GM21786 (cell line): ENCODE data around the gene GRAMD1B.

Experiments
- ATAC-seq: cut with Tn5 transposase; IDR thresholded peaks from one replicate; pipeline ENCODE4 v1.9.1; 2021; ENCODE audit not compliant: unreplicated experiment

The GRAMD1B gene

DNA sequence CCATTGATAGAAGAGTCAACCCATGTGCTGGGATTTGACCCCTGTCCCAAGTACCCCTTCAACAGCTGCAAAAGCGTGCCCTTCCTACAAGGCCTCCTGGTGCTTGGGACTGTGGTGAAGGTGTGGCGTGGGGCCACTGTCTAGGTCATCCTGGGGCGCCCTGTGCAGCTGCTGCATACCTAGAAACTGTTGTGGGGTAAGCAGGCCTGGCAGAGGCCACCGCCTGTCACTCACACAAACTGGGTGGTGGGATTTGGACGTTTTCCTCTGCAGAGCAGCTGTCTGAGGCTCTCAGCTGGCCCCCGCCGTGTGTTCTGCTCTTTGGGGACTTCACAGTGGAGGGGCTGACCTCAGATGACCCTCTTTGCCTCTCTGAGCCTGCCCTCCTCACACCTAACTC, 154.7 kb downstream of the GRAMD1B start:
- no peak for ATAC-seq

GRCh38 chr11:123585206-123585605, 155.1 kb downstream of the GRAMD1B start:
- ATAC-seq: no peak

GRCh38 chr11:123585706-123586105, 155.6 kb downstream of the GRAMD1B start:
- no peak for ATAC-seq

DNA sequence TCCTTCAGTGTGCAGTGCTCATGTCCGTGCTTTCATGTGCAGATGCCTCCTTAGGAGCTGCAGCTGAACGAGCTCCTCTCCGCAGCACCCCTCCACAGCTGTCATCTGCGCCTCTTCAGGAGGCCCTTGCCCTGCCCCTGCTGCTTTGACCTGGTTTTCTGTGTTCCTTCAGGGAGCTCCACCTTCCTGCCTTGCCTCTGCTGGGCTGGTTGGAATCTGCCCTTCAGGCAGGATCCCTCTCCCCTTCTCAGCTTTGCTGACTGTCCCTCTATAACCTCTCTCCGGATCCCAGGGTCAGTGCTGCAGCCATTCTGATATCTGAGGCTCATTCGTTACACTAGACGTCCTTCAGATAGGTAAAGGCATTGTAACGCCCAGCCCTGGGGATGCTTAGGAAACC, 156.5 kb downstream of the GRAMD1B start:
- ATAC-seq: no peak

DNA sequence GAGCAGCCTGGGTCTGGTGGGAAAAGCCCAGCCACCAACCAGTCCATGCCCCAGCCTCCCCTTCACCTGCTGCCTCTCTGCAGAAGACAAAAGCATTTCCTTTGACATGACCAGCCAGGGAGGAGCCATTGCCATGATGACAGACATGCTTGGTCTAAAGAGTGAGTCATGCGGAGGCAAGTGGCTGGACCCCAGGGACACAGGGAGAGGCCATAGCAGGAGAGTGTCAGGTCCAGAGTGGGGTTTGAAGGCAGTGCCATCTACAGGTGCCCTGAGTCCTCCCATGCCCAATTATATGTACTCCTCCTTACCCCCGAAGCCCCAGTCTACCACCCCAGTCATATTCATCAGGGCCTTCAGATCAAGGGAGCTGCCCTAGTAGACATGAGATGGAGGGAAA, 157.0 kb downstream of the GRAMD1B start:
- no peak for ATAC-seq

DNA sequence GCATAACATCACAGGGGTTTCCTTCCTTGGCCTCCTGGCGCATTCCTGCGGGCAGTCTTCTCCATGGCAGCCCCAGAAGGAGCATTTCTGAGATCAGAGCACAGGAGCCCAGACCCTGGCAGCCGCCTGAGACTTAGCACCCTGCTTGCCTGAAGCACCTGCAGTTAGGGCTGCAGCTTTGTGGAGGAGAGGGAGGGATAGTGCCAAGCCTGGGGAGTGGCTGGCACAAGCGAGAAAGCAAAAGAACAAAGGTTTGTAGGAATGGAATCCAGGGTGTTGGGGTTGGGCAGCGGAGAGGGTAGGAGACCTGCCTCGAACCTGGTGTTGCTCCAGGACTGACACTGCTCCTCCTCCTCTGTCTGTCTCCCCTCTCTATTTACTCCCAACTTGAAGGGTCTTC, 157.5 kb downstream of the GRAMD1B start:
- ATAC-seq: no peak

- no peak for ATAC-seq
These were observed 158.2 kb downstream of the GRAMD1B start for GRCh38 chr11:123588117-123588863.

- no peak for ATAC-seq
These were observed 158.8 kb downstream of the GRAMD1B start for GRCh38 chr11:123588864-123589262.

DNA sequence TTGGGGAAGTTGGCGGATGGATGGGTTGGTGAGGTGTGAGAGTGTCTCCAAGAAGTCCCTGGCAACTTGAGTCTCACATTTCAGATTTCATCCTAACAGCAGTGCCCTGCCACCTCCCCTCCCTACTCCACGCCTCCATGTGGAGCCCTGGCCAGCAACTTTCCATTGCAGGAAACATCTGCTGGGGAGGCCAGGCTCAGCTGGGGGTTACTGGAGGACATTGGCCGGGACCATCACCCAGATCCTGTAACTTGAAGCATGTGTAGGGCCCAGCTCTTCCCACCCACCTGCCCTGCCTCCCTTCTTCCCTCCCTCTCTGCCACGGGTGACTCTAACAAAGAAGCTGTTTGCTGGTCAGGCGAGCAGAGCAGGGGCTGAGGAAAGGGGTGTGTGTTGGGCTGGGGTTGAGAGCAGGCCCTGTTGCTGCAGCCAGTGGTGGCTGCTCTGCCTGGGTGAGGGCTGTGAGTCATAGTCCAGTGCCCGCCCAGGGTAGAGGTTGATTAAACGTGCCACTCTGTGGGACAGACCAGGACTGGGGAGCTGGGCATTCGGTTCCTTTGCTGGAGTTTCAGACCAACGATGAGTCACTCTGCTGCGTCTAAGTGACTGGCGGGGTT, 160.3 kb downstream of the GRAMD1B start:
- ATAC-seq: no peak

- no peak for ATAC-seq
These were observed 163.5 kb downstream of the GRAMD1B start for GRCh38 chr11:123593570-123593969.

GRCh38 chr11:123594188-123594901, 164.3 kb downstream of the GRAMD1B start:
- ATAC-seq: no peak

DNA sequence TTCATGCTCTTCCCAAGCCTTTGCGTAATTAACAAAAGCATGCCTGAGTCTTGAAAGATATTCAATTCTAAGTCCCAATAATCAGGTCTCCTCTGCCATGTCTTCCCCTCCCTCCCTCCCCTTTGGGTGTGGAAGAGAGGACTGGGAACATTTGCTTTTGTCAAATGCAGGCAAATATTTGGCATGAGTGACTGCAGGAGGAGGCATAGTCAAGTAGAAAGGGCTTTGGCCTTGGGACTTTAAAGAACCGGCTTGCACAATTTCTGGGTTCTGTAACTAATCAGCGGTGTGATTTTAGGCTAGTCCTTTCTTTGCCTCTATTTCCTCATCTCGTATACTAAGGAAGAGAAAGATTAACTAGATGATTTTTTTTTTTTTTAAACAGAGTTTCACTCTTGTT, 164.9 kb downstream of the GRAMD1B start:
- no peak for ATAC-seq

DNA sequence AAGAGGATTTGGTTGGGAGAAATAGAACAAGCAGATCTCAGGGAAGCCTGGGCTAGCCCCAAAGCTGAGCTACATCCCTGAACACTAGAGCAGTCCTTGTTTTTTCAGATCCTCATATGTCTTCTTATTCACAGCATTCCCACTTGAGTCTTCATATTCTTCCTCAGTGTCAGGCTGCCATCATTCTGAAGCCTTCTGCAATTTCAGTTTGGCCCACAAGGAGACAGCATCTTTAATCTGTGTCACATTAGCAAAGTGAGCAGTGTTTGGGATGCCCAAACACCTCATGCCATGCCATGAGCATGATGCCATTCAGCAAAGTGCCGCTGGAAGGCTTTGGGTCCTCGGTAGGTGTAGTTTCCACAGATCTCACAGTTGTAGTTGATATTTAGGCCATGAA, 167.8 kb downstream of the GRAMD1B start:
- ATAC-seq: no peak

GRCh38 chr11:123601136-123601535, 171.1 kb downstream of the GRAMD1B start:
- no peak for ATAC-seq

DNA sequence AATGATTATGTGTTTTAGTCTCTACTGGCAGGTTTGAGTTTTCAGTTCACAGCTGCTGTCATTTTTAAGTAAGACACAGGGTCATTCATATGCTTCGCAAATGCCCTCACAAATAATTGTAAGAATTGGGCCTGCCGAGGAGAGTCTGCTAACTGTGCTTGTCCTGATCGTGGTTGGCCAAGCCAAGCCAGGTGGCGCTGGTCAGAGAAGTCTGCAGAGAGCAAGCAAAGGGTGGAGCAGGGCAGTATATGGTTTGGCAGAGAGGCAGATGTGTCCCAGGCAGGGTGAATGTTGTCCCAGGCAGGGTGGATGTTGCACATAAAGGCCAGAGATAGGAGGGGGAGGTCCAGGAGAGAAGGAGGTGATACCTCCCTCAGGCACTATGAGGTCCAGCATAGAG, 171.7 kb downstream of the GRAMD1B start:
- no peak for ATAC-seq

GRCh38 chr11:123603666-123604065, 173.6 kb downstream of the GRAMD1B start:
- no peak for ATAC-seq

DNA sequence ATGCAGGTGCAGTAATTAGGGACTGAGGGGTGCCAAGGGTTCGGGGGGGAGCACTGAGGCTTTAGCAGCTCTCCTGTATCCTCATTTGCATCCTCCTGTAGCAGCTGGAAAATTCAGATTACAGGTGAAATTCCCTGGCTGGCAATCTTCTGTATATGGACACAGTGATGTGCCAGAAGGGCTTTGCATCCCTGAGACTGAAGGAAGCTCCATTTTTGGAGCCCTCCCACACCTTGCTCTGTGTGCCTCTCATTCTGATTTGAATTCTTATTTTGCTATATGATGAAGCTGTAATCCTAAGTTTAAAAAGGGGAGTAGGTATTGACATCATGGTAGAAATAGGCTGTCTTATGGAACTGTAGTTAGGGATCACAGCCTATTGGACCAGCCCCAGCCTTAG, 177.7 kb downstream of the GRAMD1B start:
- no peak for ATAC-seq

GRCh38 chr11:123608371-123608770, 178.3 kb downstream of the GRAMD1B start:
- ATAC-seq: no peak

- no peak for ATAC-seq
These were observed 178.9 kb downstream of the GRAMD1B start for GRCh38 chr11:123608945-123609344.

DNA sequence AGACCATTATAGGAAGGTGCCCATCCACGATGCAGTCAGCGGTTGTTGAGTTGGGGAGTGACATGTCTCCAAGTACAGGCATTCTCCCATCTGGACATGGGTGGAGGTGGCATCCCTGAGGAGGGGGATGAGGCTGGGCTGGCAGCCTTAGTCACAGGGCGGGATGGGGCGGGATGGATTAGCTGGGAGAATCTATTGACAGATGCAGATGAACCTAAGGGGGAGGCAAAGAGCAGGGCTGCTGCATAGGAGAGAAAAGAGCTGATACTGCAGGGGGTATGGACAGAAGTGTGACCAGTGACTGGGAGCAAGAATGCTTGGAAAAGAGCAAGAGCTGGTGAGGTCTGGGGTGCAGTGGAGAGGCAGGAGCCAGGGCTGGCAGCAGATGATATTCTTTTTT, 181.6 kb downstream of the GRAMD1B start:
- ATAC-seq: no peak

- no peak for ATAC-seq
These were observed 186.6 kb downstream of the GRAMD1B start for GRCh38 chr11:123616505-123617198.

DNA sequence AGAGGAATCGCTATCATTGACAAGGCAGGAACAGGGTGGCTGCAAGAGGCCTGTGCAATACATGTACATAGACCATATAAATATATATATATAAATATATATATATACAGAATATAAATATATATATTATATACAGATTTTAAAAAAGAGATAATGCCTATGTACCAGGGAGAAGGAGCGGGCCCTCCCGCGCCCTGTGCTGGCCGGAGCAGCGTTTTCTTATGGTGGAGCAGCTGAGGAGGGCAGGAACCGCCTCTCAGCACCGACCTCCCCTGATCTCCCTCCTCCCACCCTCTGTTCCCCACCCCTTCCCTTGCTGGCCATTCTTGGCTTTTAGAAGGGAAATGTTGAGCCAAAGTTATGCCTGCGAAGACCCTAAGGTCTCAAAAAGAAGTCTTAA, 192.5 kb downstream of the GRAMD1B start:
- no peak for ATAC-seq
